RKO (cell line): ENCODE measurements around the gene TRPM3.

Source experiments
- DNase-seq: peaks from one replicate; pipeline ENCODE4 v3.0.0-alpha.2; 2016; ENCODE audit warnings: low spot score

Gene TRPM3

DNA sequence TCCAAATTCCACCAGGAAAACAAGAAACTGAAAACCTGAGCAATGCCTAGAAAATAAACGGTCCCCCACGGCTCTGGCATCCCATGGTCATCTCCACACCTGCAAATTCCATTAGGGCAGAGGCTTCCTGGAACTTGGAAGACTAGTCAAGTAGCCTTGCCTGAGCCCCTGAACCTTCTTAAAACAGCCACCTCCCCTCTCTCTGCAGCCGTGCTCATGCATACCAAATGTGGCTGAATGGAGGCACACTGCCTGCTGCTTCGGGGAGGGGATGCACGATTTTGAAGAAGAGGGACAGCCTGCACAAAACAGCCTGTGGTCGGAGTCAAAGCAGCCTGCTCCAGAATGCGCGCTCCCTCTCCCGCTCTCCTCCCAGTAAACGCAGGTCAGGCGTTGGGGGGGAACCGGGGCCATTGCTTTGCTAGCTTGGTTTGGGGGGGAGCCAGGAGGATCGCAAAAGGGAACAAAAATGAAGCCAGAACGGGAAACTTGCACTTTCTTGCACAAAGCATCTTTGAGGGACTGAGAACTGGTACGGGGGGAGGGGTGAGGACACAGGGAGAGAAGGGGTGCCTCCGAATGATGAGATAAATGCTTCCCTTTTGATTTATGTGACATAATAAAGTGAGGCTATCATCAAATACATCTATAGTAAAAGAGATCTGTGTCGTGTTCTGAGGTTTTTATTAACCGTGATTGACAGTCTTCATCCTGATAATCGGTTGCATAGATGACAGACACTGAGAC, at the start of gene TRPM3:
TRPM3 (minus strand) TSS at position 347 of the 747 bp plus-strand sequence; CDS start at position 80, 267 bp downstream.
- DNase-seq = no peak

DNA sequence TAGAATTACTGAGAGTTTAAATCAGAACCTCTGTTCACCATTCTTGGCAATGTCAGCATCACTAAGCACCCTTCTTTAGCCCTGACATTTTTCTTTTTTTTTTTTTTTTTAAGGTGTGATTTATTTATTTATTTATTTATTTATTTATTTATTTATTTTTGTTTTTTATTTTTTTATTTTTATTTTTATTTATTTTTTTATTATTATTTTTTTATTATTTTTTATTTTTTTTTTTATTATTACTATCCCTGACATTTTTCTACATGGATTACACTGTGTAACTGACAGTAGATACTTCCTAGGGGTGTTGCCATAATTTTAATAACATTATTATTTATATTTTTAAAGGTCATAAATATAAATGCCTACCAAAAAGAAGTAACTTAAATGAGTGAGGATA, 47.0 kb upstream of the TRPM3 start:
- no peak for DNase-seq

DNA sequence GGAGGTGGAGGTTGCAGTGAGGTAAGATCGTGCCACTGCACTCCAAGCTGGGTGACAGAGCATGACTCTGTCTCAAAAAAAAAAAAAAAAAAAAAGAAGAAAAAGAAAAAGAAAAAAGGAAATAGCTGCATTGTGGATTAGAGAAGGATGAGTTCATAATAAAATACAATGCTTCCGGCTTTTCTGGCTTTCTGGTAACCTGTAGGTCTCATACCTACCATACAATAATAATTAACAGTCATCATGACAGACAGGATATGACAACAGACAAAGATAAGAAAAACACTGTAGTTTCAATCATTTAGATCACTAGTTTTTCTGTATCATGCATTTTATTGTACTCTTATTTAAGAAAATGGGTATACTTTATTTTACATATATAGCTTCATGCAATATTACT, 40.7 kb upstream of the TRPM3 start:
- DNase-seq = no peak

DNA sequence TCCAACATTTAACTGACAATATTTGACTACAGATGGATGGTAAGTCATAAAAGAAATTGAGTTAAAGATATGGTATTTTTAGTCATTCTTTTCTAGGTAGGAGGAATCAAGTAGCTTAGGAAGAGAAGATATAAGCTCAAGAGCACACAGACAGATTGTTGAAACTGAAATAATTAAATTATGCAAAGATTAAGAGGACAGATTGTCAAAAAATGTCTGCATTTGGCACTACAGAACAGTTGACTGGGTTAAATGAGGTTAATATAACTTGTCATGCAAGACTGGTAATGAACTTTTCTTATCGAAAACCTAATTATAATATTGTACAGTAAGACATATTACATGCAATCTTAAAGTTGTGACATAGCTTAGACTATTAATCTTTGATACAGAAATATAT, 36.3 kb upstream of the TRPM3 start:
- DNase-seq = no peak

DNA sequence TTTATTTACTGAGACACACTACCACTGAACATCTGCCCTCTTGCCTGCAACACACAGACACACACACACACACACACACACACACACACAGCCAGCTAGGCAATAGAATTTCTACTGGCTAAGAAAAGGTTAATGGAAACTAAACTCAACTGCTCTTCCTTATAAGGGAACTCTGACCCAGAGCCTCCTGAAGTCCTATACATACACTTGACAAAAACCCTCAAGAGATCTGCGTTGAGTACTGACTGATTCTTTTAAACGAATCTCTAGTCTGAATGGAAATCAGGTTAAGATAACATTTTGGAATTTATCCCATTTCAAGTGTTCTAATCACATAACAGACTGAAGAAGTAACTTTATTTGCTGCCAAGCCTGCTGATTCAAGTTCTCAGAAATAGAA, 25.9 kb upstream of the TRPM3 start:
- no peak for DNase-seq

DNA sequence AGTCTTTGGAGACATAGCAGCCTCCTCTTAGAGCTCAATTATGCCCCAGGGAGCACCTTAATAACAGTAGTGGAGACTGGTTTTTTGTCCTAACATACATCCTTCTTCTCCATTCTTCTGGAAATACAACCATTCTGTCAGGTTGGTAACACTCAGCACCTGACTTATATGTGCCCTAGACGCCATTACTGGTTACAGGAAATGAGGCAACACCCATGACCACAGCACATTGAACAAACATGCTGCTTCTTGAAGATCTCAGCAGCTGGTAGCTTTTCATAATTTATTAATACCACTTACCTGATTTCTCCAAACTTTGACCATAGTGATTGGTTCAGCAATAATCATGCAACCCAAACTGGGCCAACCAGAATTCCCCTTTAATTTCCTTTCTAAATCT, 25.1 kb upstream of the TRPM3 start:
- no peak for DNase-seq

DNA sequence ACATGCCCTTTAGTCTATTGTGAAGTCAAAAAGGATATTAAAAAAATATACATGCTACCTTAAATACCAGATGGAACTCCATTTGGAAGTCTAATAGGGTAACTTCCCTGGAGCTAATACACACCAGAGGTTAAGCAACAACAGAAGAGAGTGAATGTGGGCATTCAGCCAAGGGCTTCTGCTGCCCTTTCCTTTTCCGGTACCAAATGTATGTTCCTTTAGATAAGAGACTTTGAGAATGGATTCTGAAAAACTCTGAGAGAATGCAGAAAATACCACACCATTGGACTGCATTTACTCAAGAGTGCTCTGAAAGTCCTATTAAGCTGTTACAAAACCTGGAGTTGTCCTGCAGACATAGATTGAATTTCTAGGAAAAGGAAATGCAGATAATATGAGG, 23.8 kb upstream of the TRPM3 start:
- DNase-seq = no peak

DNA sequence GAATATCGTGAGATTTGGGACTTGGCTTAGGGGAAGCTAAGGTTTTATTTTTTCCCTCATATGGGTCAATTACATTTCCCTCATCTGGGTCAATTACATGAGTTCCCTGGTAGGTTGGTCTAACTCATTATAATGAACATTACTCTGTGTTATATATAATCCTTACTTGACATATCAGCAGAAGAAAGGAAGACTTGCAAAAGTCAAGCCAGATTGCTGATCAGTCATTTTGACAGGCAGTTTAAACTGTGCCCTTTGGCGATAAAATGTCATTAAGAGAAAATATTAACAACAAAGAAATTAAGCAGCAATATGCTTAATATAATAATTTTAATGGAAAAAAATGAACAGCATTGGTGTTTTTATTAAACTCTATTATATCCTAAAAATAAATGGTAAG, 23.1 kb upstream of the TRPM3 start:
- DNase-seq = no peak

DNA sequence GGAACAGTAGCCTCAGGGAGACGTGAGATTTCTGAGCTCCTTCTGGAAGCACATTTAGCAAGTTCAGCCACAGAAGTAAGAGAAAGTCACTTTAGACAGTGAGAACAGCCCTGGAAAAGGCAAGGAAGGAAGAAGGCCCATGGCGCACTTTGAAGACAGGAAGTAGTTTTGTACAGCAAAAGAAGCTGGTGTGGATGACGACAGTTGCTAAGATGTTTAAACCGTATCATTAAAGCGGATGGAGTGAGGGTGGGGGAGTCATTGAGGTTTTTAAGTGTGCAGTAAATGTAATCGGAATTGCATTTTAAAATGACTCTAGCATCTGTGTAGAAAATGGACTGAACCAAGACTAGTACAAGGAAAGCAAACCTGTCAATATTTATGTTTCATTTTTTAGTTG, 15.3 kb upstream of the TRPM3 start:
- no peak for DNase-seq

DNA sequence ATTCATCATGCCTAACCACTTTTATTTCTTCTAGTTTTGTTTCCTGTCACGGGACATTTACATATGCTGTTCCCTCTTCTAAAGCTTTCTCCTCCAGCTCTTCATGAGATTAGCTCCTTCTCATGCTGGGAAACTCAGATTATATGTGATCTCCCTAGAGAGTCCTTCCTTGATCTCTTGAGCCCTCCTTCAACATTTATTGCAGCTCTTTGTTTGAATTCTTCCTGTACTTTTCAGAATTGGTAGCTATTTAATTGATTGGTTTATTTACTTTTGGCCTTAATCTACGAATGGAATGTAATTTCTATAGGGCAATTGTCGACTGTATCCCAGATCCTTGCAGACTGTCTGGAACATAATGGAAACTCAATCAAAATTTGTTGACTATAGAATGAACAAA, 9.7 kb upstream of the TRPM3 start:
- DNase-seq = no peak

DNA sequence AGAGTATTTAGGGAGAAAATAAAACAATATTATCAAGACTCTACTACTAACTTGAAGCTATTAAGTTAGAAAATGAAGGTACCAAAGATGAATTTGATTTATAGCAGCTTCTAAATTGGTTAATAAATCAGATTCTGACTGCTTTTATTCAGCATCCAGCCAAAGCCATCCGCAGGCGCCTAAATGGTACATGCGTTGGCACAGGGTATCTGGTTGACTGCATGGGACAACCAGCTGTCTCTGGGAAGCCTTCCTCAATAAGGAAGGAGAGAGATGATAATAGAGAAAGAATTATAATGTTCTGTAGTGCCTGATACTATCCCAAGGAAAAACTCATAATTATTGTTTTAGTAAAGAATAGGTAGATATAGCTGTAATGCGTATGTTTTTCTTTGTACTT, 9.1 kb upstream of the TRPM3 start:
- DNase-seq = no peak

DNA sequence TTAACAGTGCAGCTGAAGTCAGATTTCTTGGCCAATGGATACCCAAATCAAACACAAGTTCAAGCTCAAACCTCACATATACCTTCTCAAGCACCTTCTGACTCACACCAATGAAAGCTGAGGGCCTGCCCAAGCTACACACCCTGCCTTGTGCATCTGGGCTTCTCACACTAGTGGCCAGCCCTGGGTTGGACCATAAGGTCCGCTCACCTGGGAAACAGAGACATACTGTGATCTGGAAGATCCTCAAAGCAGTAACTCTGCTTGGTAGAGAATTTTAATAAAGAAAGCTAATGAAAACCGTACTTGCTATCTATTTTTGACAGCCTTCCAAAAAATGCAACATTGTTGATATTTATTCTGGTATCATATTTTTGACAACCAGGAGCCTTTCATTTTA, 7.4 kb upstream of the TRPM3 start:
- DNase-seq = no peak

DNA sequence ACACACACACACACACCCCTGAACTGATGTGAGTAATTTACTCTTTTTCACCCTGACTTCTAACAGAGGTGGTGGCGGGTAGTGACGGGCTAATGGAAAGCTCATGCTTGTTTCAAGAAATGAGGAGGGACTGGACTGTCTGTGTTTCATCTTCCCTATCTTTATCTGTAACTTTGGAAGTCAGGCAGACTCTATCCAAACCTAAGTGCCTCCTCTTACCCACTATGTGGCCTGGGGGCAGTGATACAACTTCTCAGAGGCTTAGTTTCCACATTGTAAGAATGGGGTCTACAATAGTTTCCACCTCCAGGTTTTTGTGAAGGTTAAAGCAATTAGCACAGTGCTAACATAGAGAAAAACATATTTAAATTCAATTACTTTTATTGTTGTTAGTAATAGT, 5.9 kb upstream of the TRPM3 start:
- DNase-seq = no peak

DNA sequence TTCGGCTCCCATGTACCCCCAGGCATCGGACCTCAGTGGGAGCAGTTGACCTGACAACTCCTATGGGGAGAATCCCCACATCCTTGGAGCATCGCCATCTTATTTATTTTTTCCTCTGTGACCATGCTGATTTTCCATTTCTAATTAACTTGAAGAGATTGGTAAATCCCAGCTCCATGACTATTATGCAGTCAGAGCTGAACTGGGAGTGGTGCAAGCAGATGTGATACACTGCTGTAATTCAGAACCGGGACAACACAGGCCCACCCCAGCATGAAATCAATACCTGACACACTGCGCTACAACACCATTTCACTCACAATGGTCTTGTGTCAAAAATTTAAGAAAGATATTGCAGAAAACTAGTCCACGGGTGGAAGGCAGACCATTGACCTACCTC, 1.0 kb upstream of the TRPM3 start:
- DNase-seq = no peak

DNA sequence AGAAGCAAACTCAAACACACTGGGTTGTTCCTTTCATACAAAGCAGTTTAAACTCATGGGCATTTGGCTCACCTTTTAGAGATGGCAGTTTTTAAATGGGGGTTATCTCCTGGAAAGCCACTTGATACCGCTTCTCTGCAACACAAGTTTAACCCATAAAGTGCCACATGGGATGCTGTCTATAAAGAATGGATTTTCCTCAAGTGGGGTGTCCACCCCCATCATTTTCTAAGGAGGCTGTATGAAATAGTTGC, 528 bp upstream of the TRPM3 start:
- no peak for DNase-seq

DNA sequence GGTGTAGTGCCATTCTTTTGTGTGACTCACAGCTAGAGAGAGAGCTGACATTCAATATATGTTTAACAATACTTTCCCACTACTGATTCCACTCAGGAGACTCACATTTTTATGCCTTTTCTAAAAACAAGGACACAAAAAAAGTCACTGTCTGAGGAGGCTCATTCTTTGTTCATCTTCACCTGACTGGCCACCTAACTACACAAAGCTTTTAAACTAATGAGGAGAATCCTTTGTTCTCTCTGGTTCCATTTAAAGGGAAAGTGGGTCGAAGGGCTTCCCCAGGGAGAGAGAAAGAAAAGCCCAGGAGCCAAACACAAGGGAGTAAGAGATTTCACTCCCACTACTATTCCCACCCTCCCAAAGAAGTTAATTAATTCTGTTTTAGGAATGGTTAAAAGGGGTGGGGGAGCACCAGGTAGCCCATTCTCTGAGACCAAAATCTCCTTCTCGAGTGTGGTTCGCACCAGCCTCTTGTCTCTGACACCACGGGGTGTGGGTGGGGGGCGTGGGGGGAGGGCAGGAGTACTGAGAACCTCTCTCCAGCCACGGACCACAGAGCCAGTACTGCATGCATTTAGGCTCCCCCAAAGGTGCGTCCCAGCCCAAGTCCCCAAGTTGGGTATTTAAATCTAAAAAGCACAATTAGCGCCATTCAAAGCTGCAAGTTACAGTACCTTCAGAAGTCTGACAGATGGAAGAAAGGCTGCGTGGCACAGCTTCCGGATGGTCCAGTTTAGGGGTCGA, 747 bp downstream of the TRPM3 start:
- DNase-seq = no peak

DNA sequence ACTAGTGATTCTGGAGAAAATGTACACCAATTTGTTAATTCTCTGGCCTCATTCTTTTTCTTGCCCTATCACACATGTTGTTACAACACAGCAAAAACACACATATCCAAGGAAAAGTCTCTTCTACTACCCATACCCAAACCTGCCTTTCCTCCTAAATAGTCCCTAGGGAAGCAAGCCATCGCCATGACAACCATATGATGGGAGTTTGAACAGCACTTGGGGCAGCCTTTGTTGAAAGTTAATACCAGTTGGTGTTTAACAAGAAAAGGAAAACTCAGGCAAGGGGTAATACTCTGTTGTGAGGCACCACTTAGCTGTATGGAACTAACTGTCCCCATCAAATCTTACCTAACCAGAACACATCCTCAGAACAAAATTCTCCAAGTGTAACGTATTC, 1.7 kb downstream of the TRPM3 start:
- DNase-seq = no peak

DNA sequence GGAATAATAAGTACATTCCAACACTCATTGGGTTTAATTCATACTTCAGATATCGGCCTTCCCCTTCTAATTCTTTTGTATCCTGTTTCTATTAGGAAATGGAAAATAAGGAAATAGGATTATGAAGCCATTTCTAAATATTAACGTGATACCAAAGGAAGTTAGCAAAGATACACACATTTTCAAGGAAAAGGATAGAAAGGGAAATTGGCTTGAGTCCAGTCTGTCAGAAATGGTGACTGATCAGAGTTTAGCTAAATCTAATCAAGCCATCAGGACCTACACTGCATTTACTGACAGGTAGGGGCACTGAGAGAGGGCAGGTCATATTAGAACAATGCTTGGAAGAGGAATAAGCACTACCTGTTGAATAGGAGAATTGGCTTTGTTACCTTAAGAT, 3.1 kb downstream of the TRPM3 start:
- DNase-seq = no peak

DNA sequence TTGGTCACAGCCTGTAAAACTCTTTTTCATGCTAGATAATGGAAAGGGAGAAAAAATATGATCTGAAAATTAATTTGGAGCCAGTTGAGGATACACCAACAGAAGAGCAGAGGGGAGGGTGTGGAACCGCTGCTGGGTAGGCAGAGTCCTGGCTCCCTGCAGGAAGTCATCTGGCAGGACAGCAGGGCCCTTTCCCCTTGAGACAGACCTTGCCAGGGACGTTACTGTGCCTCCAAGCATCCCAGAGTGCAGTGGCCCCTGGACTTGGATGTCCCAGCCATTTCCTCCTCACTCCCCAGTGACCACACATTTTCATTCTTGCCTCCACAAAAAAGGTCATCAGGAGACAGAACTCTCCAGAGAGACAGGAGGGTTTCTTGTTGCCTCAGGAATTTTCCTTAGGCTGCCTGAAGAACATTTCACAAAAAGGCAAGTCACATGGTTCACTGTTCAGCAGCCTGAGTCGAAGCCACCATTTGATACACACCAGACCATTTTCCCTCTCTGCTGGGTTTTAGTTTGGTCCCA, 5.9 kb downstream of the TRPM3 start:
- no peak for DNase-seq

DNA sequence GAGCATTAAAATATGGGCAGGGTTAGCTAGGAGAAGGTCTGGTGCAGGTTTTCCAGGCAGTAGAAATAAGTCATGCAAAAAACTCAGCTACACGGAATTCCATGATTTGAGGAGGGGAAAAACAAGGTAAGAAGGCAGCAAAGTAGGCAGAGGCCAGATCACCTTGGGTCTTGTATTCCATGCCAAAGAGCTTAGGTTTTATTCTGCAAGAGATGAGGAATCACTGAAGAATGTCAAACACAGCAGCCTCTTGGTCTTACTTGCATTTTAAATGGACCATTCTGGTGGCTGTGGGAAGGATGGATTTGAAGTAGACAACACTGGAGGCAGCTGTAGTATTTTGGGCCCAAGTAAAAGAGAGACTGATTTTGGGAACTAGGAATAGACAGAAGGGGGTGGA, 8.6 kb downstream of the TRPM3 start:
- no peak for DNase-seq

DNA sequence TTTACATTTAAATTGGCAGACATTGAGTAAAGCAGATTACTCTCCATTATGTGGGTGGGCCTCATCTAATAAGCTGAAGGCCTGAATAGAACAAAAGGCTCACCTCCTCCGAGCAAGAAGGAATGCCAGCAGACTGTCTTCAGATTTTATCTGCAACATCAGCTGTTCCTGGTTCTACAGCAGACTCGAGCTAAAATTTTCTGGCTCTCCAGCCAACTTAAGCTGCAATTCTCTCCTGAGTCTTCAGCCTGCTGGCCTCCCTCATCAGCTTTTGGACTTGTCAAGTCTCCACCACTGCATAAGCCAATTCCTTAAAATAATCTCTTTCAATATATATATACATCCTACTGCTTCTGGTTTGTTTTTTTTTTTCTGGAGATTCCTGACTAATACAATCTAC, 12.5 kb downstream of the TRPM3 start:
- DNase-seq = no peak

DNA sequence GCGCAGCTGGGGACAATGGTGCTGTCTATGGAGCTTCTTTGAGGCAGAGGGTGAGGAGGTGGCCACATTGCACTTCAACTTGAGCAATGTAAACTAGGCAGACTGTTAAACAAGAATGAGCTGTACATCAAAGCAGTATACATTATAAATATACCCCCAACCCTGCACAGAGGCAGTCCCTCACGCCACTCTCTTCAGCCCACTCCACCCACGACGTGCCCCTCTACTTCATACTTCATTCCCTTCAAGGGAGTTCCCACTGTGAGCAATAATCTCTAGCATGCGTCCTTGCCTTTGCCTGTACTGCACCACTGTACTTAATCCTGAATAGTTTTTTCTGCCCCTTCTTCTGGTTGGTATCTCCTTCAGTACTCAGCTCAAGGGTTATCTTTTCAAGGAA, 14.4 kb downstream of the TRPM3 start:
- DNase-seq = no peak

DNA sequence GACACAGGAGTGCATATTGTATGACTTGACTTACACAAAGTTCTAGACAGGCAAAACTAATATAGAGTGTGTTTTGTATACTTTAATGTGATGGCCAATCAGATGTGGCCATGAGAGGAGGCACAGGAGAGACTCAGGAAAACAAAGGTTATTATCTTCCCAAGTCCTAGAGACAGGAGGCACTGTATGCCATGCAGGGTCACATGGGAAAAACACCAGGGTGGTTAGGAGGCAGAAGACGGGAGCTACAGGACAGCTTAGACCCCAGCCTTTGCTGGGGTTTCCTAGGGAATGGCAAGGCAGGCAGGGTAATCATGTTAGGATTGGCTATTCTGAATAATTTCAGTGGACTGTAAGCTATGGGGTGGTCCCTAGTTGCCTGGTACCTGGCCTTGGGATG, 16.2 kb downstream of the TRPM3 start:
- no peak for DNase-seq

DNA sequence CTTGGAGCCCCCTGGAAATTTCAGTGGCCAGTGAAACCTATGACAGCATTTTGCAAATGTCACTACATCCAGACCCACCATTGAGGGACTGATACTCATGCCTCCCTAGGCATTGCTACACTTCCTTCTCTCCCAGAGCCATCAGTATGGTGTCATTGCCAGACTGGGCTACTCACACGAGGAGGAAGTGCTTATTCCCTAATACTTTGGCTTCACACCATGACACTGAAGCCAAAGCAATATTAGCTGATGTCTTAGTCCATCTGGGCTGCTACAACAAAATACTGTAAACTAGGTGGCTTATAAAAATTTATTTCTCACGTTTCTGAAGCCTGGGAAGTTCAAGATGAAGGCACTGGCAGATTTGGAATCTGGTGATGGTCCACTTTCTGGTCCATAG, 22.6 kb downstream of the TRPM3 start:
- no peak for DNase-seq
